BJ (cell line): ENCODE data around the gene CDH18. TPM values are rescaled to one million over a fixed set of nuclear protein-coding genes. Genes with fewer than 3 reads are reported as not detected.

Source experiments
- CTCF ChIA-PET: fragments of 350-600 bp; formaldehyde crosslinking; extraction: SDS; loops from one replicate; lab custom pipeline; 2021; ENCODE audit warnings: antibody characterized with exemption, inconsistent platforms; lab: Yijun Ruan, JAX
- POLR2A ChIA-PET: fragments of 300-600 bp; sonication (Branson Sonifier 250); formaldehyde crosslinking; extraction: SDS; loops from one replicate; lab custom pipeline; 2021; ENCODE audit warnings: antibody characterized with exemption; lab: Charles Lee
- DNase-seq: peaks from one replicate; pipeline ENCODE4 v3.0.0-alpha.2; 2011; ENCODE audit warnings: low read depth
- H3K27me3 ChIP-seq: 2 replicates; pipeline ENCODE4 v1.6.0; 2011; ENCODE audit warnings: low read length; ENCODE audit not compliant: control insufficient read depth, insufficient read depth
- H3K36me3 ChIP-seq: 2 replicates; pipeline ENCODE4 v1.5.1; 2011; ENCODE audit warnings: low read length; ENCODE audit not compliant: control insufficient read depth, insufficient read depth
- H3K4me3 ChIP-seq: 2 replicates; pipeline ENCODE4 v1.5.1; 2011; ENCODE audit warnings: low read depth, mild to moderate bottlenecking, control low read depth, low read length
- polyA plus RNA-seq: library from polyadenylated mRNA; depleted of rRNA; stranded (reverse); fragments of >200 nt; gene quantifications from 2 replicates; pipeline ENCODE4 v1.2.3, GENCODE V29; 2011
- TF ChIP-seq, protein P1 (sequence below): IDR thresholded peaks from 2 replicates; pipeline ENCODE4 v1.5.1; 2011; ENCODE audit warnings: low read depth, mild to moderate bottlenecking, control low read depth, inconsistent platforms, low read length, moderate library complexity; ENCODE audit not compliant: insufficient read depth

Gene CDH18
- polyA plus RNA-seq, 1 experiment: 0.31 TPM

DNA sequence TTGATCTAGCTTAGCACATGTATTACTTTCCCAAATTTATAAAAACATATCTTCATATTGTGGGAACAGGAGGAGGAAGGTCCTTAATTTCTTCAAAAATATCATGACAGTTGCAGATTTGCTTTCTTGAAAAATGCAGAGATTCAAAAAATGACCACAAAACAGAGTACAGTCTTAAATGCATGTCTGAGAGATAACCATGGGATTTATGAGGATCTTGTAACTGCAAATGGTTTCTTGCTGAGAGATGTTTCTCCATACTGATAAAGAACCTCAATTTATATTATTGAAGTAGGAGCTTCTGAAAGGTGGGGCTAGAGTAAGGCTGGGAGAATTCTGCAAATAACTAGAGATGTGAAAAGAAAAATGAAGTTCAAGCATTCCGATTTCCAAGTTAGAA is 83.2 kb downstream of the CDH18 start:
- DNase-seq: no peak
- TF ChIP-seq, protein P1, sequence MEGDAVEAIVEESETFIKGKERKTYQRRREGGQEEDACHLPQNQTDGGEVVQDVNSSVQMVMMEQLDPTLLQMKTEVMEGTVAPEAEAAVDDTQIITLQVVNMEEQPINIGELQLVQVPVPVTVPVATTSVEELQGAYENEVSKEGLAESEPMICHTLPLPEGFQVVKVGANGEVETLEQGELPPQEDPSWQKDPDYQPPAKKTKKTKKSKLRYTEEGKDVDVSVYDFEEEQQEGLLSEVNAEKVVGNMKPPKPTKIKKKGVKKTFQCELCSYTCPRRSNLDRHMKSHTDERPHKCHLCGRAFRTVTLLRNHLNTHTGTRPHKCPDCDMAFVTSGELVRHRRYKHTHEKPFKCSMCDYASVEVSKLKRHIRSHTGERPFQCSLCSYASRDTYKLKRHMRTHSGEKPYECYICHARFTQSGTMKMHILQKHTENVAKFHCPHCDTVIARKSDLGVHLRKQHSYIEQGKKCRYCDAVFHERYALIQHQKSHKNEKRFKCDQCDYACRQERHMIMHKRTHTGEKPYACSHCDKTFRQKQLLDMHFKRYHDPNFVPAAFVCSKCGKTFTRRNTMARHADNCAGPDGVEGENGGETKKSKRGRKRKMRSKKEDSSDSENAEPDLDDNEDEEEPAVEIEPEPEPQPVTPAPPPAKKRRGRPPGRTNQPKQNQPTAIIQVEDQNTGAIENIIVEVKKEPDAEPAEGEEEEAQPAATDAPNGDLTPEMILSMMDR: no peak
- Histone ChIP-seq H3K36me3 (no peaks in the 10 kb centered on the region), H3K4me3 (no peak overlapping the region), H3K27me3 (no peaks in the 10 kb centered on the region)
- ChIA-PET POLR2A (no interaction called here), CTCF (interaction anchor here (0.7 kb wide), 1 partner anchor 18 kb away, joined by 3 read pairs; no protein-coding TSS in a partner anchor)

DNA sequence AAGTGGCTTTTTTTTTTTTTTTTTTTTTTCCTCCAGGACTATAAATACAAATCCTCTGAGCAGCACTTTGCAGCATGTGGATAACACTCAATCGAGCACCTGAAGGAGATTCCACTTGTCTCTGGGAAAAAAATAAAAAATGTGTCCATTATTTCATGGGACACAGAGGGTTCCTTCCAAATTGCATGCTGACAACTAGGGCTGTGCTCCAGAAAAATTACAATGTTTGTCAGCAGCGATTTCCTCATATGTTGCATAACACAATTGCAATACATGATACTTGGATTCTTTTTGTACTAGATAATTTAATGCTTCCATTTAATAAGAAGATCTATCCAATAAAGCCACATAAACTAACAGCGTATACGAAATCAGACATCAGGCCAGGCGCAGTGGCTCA is 84.4 kb downstream of the CDH18 start:
- ChIA-PET CTCF (no interaction called here), POLR2A (no interaction called here)
- DNase-seq: no peak

DNA sequence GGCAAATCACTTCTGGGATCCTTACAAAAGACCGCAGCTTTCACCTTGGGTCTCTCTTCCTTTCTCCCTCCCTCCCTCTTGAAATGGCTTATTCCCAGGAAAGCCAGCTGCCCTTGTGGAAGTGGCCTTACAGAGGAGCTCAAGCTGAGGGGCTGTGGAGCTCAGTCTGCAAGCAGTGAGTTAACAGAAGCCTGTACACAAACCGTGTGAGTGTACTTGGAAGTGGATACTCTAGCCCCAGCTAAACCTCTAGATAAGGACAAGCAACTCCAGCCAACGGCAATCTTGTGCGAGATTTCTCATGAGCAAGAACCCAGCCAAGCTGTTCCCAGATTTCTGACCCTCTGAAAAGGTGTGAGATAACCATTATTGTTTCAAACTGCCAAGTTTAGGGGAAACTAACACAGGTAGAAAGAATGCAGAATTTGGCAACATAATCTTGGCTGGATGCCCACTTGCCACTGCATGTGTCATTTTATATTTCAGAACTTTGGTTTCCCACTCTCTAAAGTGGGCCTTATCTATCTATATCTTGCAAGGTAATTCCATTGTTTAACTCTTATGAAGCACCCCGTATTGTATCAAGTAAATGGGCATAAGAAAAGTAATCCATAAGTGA is 85.6 kb downstream of the CDH18 start:
- H3K27me3 ChIP-seq: no peaks in the 10 kb centered on the region
- TF ChIP-seq, protein P1: no peak
- no peak overlapping the region for H3K4me3 ChIP-seq
- H3K36me3 ChIP-seq: no peaks in the 10 kb centered on the region
- no peak for DNase-seq
- POLR2A ChIA-PET: no interaction called here
- CTCF ChIA-PET: no interaction called here

More for the DNA sequence above, 84.4 kb downstream of the CDH18 start:
- Histone ChIP-seq H3K4me3 (no peak overlapping the region), H3K36me3 (no peaks in the 10 kb centered on the region), H3K27me3 (no peaks in the 10 kb centered on the region)
- TF ChIP-seq, protein P1: no peak

DNA sequence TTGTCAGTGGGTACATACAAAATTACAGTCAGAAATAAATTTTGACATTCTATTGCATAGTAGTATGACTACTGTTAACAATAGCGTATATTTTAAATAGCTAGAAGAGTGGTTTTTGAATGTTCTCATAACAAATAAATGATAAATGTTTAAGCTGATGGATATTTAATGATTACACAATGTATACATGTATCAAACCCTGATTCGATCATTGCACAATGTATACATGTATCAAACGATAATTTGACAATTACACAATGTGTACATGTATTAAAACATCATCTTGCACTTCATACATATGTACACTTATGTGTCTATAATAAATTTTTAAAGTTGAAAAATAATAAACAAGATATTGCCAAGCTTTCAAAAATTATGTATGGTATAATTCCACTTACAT is 87.7 kb downstream of the CDH18 start:
- CTCF ChIA-PET: no interaction called here

DNA sequence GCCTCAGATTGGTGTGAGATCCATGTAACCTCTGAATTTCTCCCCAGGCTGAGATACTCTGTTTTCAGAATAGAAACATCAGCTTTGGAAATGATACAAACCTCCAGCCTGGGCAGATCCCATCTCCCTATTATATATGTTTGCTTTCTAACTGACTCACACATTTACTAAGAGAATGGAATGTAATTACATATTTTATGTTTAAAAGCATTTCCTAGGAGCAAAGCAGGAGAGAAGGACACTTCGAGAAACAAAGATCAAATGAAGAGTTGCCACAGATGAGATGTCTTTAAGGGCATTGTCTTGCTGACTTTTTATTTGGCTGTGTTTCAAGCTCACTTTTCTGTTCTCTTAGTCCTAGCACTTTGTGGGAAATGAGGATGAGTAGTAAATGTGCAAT is 96.3 kb downstream of the CDH18 start:
- ChIA-PET POLR2A (no interaction called here), CTCF (interaction anchor here (0.5 kb wide), 1 partner anchor 19 kb away, joined by 3 read pairs; no protein-coding TSS in a partner anchor)
- Histone ChIP-seq H3K36me3 (no peaks in the 10 kb centered on the region), H3K4me3 (no peak overlapping the region), H3K27me3 (no peaks in the 10 kb centered on the region)
- DNase-seq: peak; percentile 26
- TF ChIP-seq, protein P1: no peak

More for the DNA sequence above, 87.7 kb downstream of the CDH18 start:
- POLR2A ChIA-PET: no interaction called here
- TF ChIP-seq, protein P1: no peak
- no peaks in the 10 kb centered on the region for H3K36me3 ChIP-seq
- no peak for DNase-seq
- no peak overlapping the region for H3K4me3 ChIP-seq
- no peaks in the 10 kb centered on the region for H3K27me3 ChIP-seq
